ENCODE results near the gene ABCC9.

DNA sequence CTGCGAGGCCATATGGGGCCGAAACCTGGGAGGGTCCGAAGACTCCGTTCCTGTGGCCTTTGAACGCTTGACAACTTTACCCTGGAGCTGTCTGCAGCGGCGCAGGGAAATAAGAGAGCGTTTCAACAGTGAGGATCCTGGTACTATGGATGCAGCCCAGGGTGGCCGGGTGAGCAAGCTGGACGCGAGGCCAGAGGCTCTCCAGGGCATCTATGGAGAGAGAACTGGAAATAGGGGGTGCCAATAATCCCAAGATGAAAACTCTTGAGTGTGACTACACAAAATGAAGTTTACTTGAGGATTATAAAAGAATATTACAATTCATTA, 1.1 kb upstream of the ABCC9 start:
- TF ChIP-seq, protein P1, sequence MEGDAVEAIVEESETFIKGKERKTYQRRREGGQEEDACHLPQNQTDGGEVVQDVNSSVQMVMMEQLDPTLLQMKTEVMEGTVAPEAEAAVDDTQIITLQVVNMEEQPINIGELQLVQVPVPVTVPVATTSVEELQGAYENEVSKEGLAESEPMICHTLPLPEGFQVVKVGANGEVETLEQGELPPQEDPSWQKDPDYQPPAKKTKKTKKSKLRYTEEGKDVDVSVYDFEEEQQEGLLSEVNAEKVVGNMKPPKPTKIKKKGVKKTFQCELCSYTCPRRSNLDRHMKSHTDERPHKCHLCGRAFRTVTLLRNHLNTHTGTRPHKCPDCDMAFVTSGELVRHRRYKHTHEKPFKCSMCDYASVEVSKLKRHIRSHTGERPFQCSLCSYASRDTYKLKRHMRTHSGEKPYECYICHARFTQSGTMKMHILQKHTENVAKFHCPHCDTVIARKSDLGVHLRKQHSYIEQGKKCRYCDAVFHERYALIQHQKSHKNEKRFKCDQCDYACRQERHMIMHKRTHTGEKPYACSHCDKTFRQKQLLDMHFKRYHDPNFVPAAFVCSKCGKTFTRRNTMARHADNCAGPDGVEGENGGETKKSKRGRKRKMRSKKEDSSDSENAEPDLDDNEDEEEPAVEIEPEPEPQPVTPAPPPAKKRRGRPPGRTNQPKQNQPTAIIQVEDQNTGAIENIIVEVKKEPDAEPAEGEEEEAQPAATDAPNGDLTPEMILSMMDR (conservative IDR thresholded peaks at IDR 0.05 in 1 of 2, IDR thresholded peaks at IDR 0.05 in 1 of 2; ENCODE audit: extremely low read depth in 1 of 2, insufficient read depth in 1 of 2, low read depth in 1 of 2, low read length in 2 of 2) = no peak
- TF ChIP-seq EZH2 (IDR thresholded peaks at IDR 0.05; ENCODE audit: borderline replicate concordance, low read length) = no peak

All from mammary epithelial cell (primary cell).